CD4-positive, alpha-beta T cell treated with Interleukin-15 for 1 hour (primary cell): ENCODE results near the gene CLEC1A.

ENCODE experiments used
- DNase-seq: peaks from one replicate; pipeline ENCODE4 v3.0.0-alpha.2; 2020

Gene CLEC1A

GRCh38 chr12:10097521-10097920 is 1.3 kb downstream of the CLEC1A start:
- DNase-seq, result no peak

- no peak for DNase-seq
These were observed 2.8 kb downstream of the CLEC1A start for GRCh38 chr12:10095971-10096370.

DNA sequence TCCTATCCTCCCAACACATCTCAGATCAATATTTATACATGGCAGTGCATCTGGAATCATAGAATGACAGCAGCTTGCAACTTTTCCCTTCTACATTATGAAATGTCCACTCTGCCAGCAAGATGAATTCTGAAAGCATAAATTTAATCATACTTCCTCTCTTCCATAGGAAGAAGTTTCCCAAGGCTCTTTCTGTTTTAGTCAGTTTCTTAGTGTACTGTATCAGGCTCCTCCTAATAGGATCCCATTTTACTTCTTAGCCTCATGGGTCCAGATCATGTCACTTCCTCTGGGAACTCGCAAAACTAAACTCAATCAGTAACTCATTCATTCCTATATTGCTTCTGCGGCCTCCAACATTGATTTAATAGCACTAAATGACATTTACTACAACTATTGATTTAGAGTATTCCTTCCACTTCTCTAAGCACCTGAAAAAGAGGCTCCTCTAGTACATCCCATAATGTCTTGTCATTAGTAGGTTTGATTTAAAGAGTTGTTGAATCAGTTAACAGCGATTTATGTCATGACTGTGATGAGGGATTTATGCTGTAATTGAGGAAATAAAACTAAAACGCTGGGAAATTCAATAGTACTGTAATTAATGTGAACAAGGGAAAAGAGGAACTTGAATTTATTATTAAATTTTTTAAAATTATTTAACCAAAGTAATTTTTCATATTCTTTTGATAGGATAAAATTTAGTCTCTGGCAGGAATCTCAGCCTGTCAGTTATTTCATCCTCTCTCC is 4.0 kb downstream of the CLEC1A start:
- DNase-seq, result no peak

DNA sequence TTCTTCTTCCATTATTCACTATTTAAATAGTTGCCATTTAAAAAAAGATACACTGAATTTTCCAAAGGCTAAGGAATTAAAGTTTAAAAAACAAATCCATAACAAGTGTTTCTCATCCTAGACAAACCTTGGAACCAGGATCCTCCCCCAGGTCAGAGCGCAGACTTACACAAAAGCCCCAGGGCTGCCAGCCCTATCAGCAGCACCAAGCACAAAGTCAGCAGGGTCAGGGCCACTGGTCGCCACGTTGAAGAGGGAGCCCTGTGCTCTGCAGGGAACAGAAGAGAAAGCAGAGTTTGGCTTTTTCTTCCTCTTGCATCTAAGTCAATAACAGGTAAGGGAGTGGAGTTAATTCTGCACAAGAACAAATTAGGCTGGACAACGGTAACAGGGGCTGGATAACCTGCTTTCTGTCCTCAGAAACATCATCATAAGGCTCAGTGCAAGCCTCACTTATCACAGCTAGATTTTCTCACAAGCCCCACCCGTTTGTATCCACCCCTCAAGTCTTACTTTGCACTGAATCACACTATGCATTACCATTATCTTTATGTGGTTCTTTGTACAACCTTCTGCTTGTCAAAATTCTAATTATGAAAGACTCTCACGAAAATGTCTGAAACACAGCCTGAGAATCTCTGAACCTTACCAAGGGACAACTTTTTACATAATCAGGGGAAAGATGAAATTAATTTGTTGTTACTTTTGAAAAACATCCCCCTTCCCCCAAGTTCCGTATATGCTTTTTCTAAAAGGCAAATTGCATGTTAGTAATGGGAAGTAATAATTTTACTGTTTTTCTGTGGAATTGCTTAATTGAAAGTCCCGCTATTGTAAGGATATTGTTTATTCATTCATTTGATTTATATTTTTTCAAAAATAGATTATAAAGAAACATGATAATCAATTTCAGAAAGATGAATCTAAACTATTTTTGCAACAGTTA is 9.6 kb downstream of the CLEC1A start:
- no peak for DNase-seq

- DNase-seq, result no peak
These were observed 10.8 kb downstream of the CLEC1A start for GRCh38 chr12:10088031-10088430.

DNA sequence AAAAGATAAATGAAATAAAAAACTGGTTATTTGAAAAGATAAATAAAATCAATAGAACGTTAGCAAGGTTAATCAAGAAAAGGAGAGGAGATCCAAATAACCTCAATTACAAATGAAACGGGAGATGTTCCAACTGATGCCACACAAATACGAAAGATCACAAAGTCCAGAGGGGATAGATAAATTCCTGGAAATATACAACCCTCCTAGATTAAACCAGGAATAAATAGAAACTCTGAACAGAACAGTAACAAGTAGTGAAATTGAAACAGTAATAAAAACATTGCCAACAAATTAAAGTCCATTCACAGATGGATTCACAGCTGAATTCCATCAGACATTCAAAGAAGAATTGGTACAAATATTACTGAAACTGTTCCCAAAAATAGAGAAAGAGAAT is 12.4 kb downstream of the CLEC1A start:
- DNase-seq, result no peak

DNA sequence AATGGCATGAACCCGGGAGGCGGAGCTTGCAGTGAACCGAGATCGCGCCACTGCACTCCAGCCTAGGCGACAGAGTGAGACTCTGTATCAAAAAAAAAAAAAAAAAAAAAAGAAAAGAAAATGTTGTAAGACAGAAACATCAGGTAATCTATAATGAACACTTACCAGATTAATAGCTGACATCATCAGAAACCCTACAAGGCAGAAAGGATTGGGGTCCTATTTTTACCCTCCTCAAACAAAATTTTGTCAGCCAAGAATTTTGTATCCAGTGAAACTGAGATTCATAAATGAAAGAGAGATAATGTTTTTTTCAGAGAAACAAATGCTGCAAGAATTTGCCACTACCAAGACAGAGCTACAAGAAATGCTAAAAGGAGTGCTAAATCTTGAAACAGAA is 14.1 kb downstream of the CLEC1A start:
- DNase-seq, result no peak

DNA sequence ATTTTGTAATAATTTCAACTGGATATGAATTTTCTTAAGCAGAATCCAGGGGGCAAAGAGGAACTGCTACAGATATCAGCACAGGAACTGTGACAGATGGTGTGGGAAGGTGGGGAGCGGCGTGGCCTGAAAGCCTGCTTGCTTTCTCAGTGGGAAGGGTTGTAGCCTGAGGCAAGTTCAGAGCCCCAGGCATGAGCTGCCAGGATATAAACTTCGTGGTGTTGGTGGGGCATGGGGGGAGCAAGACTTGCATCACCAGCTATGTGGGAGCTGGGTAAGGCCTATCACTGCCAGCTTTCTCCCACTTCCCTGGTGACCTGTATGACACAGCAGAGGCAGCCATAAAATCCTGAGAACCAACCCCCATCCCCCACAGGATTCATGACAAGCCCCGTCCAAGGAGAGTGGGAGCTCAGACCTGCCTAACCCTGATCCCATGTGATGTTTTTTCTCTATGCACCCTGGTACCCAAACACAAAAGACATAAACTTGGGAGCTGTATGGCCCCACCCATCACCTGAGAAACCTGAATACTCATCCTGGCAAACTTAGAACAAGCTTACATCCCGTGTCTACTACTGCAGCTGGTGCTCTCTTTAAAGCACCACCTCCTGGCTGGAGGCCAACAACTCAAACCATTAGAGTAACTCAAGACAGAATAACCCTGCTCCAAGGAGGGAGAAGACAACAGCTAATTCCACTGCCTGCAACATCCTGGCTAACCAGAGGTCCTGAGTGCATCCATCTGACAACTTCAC is 16.5 kb downstream of the CLEC1A start:
- DNase-seq, result no peak

DNA sequence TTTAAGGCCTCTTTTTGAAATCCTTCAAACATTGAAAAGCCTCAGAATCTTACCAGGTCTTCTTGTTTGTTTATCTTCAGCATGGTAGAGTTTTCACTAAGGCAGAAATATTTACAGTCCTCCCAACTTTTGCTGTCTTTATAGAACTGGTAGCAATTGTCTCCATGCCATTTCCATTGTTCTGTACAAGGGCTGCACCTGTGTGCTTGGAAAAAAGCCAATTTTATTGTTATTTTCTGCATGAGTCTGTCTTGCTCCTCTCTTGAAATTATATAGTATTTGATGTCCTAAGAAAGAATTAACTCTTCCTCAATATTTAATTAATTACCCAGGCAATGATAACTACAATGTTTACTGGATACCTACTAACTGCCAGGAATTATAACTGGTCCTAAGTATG is 23.3 kb downstream of the CLEC1A start:
- no peak for DNase-seq

GRCh38 chr12:10073261-10073660 is 25.5 kb downstream of the CLEC1A start:
- DNase-seq, result no peak

GRCh38 chr12:10072131-10072530 is 26.7 kb downstream of the CLEC1A start:
- no peak for DNase-seq

GRCh38 chr12:10070380-10070779 is 28.4 kb downstream of the CLEC1A start:
- DNase-seq, result no peak

- DNase-seq, result no peak
These were observed 28.8 kb downstream of the CLEC1A start for GRCh38 chr12:10069976-10070375.

- no peak for DNase-seq
These were observed 29.7 kb downstream of the CLEC1A start for GRCh38 chr12:10069099-10069498.

DNA sequence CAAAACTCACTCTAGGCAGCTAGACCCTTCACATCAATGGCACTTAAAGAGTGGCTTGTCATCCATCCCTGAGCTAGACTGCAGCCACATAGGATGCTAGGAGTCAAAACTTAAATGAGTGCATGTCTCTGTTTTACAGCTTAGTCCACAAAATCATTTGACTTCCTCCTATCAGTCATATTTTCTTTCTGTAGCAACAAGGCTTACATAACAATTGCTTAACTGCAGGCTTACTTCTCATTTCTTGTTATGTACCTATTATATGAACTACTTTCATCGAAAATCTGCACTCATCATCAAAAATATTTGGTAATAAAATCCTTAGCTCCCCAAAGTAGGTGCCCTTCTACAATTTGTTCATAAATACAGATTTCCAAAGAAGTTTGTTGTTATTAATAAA is 30.1 kb downstream of the CLEC1A start:
- DNase-seq, result no peak

DNA sequence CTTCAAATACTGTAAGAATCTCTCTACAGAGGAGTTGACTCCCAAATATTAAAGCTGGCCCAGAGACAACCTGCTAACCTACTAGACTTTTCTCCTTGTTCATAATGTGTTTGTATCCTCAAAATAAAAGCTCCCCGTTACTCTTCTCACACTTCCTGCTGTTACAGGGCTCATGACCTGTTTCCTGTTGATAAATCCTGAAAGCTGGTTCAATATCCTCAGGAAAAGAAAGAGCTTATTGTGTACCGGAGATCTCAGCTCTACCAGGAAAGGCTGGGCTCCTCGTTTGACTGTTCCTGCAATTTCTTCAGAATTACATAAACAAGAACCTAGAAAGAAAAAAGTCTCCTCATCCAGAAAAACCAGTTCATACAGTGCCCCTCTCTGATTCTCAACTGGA is 30.8 kb downstream of the CLEC1A start:
- no peak for DNase-seq

DNA sequence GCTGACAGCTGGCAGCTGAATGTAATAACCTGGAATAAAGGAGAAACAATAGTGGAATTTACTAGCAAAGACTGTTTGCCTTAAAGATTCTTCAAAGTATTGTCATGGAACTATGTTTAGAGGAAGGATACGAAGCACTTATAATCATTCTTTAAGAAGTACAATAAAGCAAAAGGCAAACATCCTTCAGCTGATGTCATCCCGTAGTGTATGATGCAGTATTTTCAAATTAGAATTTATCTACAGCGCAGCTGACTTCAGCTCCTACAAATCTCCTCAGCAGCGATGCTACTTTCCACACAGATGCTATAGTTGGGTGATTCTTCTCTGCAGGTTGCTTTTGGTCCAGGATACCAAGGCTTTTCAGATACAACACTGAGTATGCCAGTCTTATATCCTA is 31.5 kb downstream of the CLEC1A start:
- DNase-seq, result no peak

GRCh38 chr12:10065241-10065640 is 33.5 kb downstream of the CLEC1A start:
- no peak for DNase-seq

GRCh38 chr12:10058387-10058786 is 40.4 kb downstream of the CLEC1A start:
- DNase-seq, result no peak

- DNase-seq, result no peak
These were observed 46.4 kb downstream of the CLEC1A start for GRCh38 chr12:10052193-10052913.

DNA sequence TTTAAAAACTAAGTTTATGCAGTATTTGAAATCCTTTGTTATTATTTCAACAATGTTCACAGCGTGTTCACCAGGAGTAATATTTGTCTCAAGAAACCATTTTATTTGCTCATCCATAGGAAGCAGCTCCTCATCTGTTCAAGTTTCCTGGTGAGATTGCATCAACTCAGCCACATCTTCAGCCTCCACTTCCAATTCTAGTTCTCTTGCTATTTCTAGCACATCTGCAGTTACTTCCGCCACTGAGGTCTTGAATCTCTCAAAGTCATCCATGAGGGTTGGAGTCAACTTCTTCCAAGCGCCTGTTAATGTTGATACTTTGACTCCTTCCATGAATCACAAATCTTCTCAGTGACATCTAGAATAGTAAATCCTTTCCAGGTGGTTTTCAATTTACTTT is 50.3 kb downstream of the CLEC1A start:
- no peak for DNase-seq

DNA sequence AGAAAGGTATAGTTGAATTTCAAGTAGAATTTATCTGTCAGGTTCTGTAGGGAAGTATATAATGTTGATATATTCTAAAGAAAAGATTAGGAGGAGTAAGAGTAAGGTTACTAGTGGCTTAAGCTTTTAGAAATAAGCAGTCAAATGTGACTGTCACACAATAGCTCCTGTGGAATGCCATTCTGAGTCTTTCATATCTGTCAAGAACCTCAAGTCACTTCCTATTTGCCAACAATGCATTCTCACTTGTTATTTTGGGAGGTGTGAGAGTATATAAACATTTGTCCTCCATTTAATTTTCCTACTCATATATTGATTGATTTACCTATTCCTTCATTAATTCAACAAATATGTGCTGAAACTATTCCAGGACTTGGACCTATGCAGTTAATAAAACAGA is 56.6 kb downstream of the CLEC1A start:
- DNase-seq, result no peak
